IMR-90 (cell line): ENCODE results near the gene CRIM1. TPM values are rescaled to one million over a fixed set of nuclear protein-coding genes. Genes with fewer than 3 reads are reported as not detected.

Experiments used
- ATAC-seq: fragments of 200-7000 bp; cut with Tn5 transposase; 2 replicates; pipeline ENCODE4 v1.9.1; 2020; ENCODE audit warnings: low read depth, mild to moderate bottlenecking, moderate library complexity
- BruUV-seq: library from RNA; stranded (reverse); fragments of 400-500 nt; replicated peaks from 2 replicates; lab custom pipeline; 2021; lab: Mats Ljungman, UMichigan
- CTCF ChIA-PET: fragments of 300-600 bp; formaldehyde crosslinking; extraction: SDS; loops from one replicate; lab custom pipeline; 2021; ENCODE audit warnings: antibody characterized with exemption; lab: Yijun Ruan, JAX
- POLR2A ChIA-PET: fragments of 300-600 bp; sonication (Branson Sonifier 250); formaldehyde crosslinking; loops from one replicate; lab custom pipeline; 2022; ENCODE audit warnings: antibody characterized with exemption; ENCODE audit not compliant: unreplicated experiment; lab: Charles Lee
- DNase-seq: peaks from one replicate; pipeline ENCODE4 v3.0.0; 2013
- H2AFZ ChIP-seq: replicated peaks from 2 replicates; pipeline ENCODE3; 2013; ENCODE audit warnings: low read length, mild to moderate bottlenecking; ENCODE audit not compliant: poor library complexity
- H2AK5ac ChIP-seq: 2 replicates; pipeline ENCODE4 v1.6.1; 2013; ENCODE audit warnings: low read depth, low read length, inconsistent platforms
- H2AK9ac ChIP-seq: replicated peaks from 2 replicates; pipeline ENCODE3; 2013; ENCODE audit warnings: mild to moderate bottlenecking, low read depth, low read length, moderate library complexity; ENCODE audit not compliant: poor library complexity
- H2BK120ac ChIP-seq: 2 replicates; pipeline ENCODE4 v1.6.1; 2013; ENCODE audit warnings: low read depth, low read length, inconsistent platforms
- H2BK15ac ChIP-seq: 3 replicates; pipeline ENCODE4 v1.6.1; 2013; ENCODE audit warnings: low read depth, low read length, inconsistent platforms
- H2BK20ac ChIP-seq: 2 replicates; pipeline ENCODE4 v1.6.1; 2013; ENCODE audit warnings: low read depth, mild to moderate bottlenecking, inconsistent platforms, low read length, moderate library complexity
- H2BK5ac ChIP-seq: 2 replicates; pipeline ENCODE4 v1.6.1; 2013; ENCODE audit warnings: mild to moderate bottlenecking, low read depth, low read length, inconsistent platforms; ENCODE audit not compliant: poor library complexity, severe bottlenecking
- H3K14ac ChIP-seq: replicated peaks from 2 replicates; pipeline ENCODE4 v1.6.1; 2013; ENCODE audit warnings: low read depth, low read length, inconsistent platforms
- H3K18ac ChIP-seq: 2 replicates; pipeline ENCODE4 v1.6.1; 2013; ENCODE audit warnings: low read depth, low read length, control low read depth
- H3K23ac ChIP-seq: 2 replicates; pipeline ENCODE4 v1.6.1; 2013; ENCODE audit warnings: low read depth, low read length, inconsistent platforms
- H3K27ac ChIP-seq: 2 replicates; pipeline ENCODE4 v1.5.1; 2013; ENCODE audit warnings: mild to moderate bottlenecking, control low read depth, low read length; ENCODE audit not compliant: insufficient read depth
- H3K27me3 ChIP-seq: 2 replicates; pipeline ENCODE4 v1.6.1; 2013; ENCODE audit warnings: low read length; ENCODE audit not compliant: control insufficient read depth, insufficient read depth
- H3K36me3 ChIP-seq: 2 replicates; pipeline ENCODE4 v1.6.1; 2013; ENCODE audit warnings: low read length, mixed read lengths; ENCODE audit not compliant: control insufficient read depth, insufficient read depth
- H3K4ac ChIP-seq: 2 replicates; pipeline ENCODE4 v1.6.1; 2013; ENCODE audit warnings: low read depth, low read length, inconsistent platforms
- H3K4me1 ChIP-seq: 2 replicates; pipeline ENCODE4 v1.6.1; 2013; ENCODE audit warnings: low read length, mixed read lengths; ENCODE audit not compliant: control insufficient read depth, insufficient read depth
- H3K4me2 ChIP-seq: 2 replicates; pipeline ENCODE4 v1.6.1; 2013; ENCODE audit warnings: low read depth, mild to moderate bottlenecking, control low read depth, low read length, moderate library complexity
- H3K4me3 ChIP-seq: 2 replicates; pipeline ENCODE4 v1.5.1; 2013; ENCODE audit warnings: low read depth, mild to moderate bottlenecking, control low read depth, low read length, moderate library complexity; ENCODE audit not compliant: insufficient read depth
- H3K56ac ChIP-seq: 2 replicates; pipeline ENCODE4 v1.6.1; 2013; ENCODE audit warnings: low read length, inconsistent platforms; ENCODE audit not compliant: insufficient read depth; ENCODE audit errors: extremely low read depth
- H3K79me1 ChIP-seq, 2 experiments: 2 replicates each; pipeline ENCODE4 v1.6.1; 2013; ENCODE audit warnings: low read length in 2 of 2, inconsistent platforms in 1 of 2, low read depth in 1 of 2
- H3K9ac ChIP-seq: 2 replicates; pipeline ENCODE4 v1.6.1; 2013; ENCODE audit warnings: low read depth, low read length, control low read depth
- H3K9me1 ChIP-seq: 2 replicates; pipeline ENCODE4 v1.6.1; 2013; ENCODE audit warnings: low read length, inconsistent platforms; ENCODE audit not compliant: insufficient read depth
- H3K9me3 ChIP-seq: 2 replicates; pipeline ENCODE4 v1.6.1; 2013; ENCODE audit warnings: low read length; ENCODE audit not compliant: control insufficient read depth, insufficient read depth
- H4K20me1 ChIP-seq: 2 replicates; pipeline ENCODE4 v1.6.1; 2013; ENCODE audit warnings: low read length, inconsistent platforms; ENCODE audit not compliant: insufficient read depth
- H4K5ac ChIP-seq: 2 replicates; pipeline ENCODE4 v1.6.1; 2013; ENCODE audit warnings: mild to moderate bottlenecking, low read depth, low read length, control low read depth
- H4K8ac ChIP-seq, 2 experiments: 2 replicates each; pipeline ENCODE4 v1.6.1; 2013; ENCODE audit warnings: low read depth in 2 of 2, low read length in 2 of 2, control low read depth in 1 of 2, inconsistent platforms in 1 of 2
- H4K91ac ChIP-seq: 2 replicates; pipeline ENCODE4 v1.6.1; 2013; ENCODE audit warnings: low read depth, low read length, inconsistent platforms; ENCODE audit not compliant: insufficient read depth
- BHLHE40 ChIP-seq: fragments of 150-350 bp; IDR thresholded peaks from 2 replicates; pipeline ENCODE4 v1.6.1; 2016; ENCODE audit warnings: mild to moderate bottlenecking, low read depth, low read length
- CEBPB ChIP-seq: IDR thresholded peaks from 2 replicates; pipeline ENCODE4 v1.6.1; 2012; ENCODE audit warnings: low read depth, low read length, improper control_type of control experiment
- MAFK ChIP-seq: IDR thresholded peaks from 2 replicates; pipeline ENCODE4 v1.6.1; 2012; ENCODE audit warnings: low read depth, low read length, improper control_type of control experiment
- MAZ ChIP-seq: IDR thresholded peaks from 2 replicates; pipeline ENCODE4 v1.6.1; 2012; ENCODE audit warnings: low read depth, mild to moderate bottlenecking, low read length, improper control_type of control experiment, moderate library complexity, borderline replicate concordance
- NFE2L2 ChIP-seq: fragments of 150-350 bp; IDR thresholded peaks from 2 replicates; pipeline ENCODE4 v1.6.1; 2016; ENCODE audit warnings: low read depth, mild to moderate bottlenecking, low read length
- POLR2A ChIP-seq: IDR thresholded peaks from 2 replicates; pipeline ENCODE4 v1.6.1; 2012; ENCODE audit warnings: mild to moderate bottlenecking, low read depth, low read length
- WGBS, 2 experiments: methylation state at CpG; one replicate each; pipeline versions ENCODE4 v1.1.5 to v1.1.7; 2013; ENCODE audit warnings: missing lambda C conversion rate in 2 of 2; ENCODE audit not compliant: insufficient read length in 1 of 2; ENCODE audit errors: extremely low coverage in 2 of 2; 5-methylcytosine and 5-hydroxymethylcytosine counted together
- dilution Hi-C: fragments of 300-500 bp; cut with HindIII; formaldehyde crosslinking; loops from one replicate; pipeline ENCODE4 v1.14.3; 2018; ENCODE audit warnings: low sequenced_read_pairs; ENCODE audit not compliant: unreplicated experiment
- in situ Hi-C: fragments of 300-500 bp; cut with MboI; formaldehyde crosslinking; loops from 3 replicates; pipeline ENCODE4 v1.14.3; 2019; ENCODE audit warnings: low sequenced_read_pairs, inconsistent platforms, mixed read lengths
- intact Hi-C: fragments of 100-400 bp; cut with micrococcal nuclease; formaldehyde crosslinking; loops from 2 replicates; pipeline ENCODE4 v1.10.0; 2022
- polyA plus RNA-seq, 3 experiments: library from polyadenylated mRNA; depleted of rRNA; stranded (reverse); fragments of >200 nt; gene quantifications; 2 replicates each; pipeline ENCODE4 v1.2.3, GENCODE V29; 2012; ENCODE audit warnings: low replicate concordance in 1 of 3
- total RNA-seq: library from RNA; depleted of rRNA; stranded (reverse); fragments of >200 nt; gene quantifications from 2 replicates; pipeline ENCODE4 v1.2.3, GENCODE V29; 2012

The CRIM1 gene
- total and polyA plus RNA-seq, 2 of the 4 experiments (the other 2 are of a cell fraction), result 285 to 490 TPM

DNA sequence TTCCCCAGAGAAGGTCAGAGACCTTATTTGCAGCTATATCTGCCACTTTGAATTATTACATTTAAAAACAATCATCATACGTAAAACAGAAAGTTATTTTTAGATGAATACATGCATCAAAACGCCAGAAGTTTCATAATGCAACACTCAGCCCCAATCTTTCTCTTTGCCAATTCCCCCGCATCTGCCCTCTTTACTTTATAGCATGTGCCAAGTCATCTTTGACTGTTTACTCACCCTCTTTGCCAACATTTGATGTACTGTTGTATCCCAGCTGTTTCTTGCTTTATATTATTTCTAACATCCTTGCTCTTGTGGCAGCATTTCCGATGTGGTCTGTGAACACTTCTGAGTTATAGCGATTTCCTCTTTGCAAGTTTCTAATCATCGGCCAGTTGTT lies 86.2 kb downstream of the CRIM1 start:
- Histone ChIP-seq H3K27ac (no peak overlapping the region), H2BK120ac (peak overlapping the region; percentile 62; the same call in 1 of the 2 replicates), H3K4ac (peak overlapping the region; percentile 3; the same call in 1 of the 2 replicates), H3K4me1 (peaks cover 21% of the 10 kb centered on the region), H3K27me3 (no peaks in the 10 kb centered on the region), H3K56ac (no peak overlapping the region), H3K4me2 (peak overlapping the region; percentile 61; the same call in 1 of the 2 replicates), H3K14ac (0 out of 2 replicates have a peak overlapping the region, but pooled peaks have one; percentile 12), H2BK15ac (no peak overlapping the region), H3K36me3 (peaks cover 27% of the 10 kb centered on the region), H2BK5ac (peak overlapping the region; percentile 58), H3K9me3 (no peaks in the 10 kb centered on the region), H2BK20ac (peak overlapping the region; percentile 33; the same call in 1 of the 2 replicates), H4K8ac (peak overlapping the region; percentile 4 to 32; a peak in 3 of 4 replicates), H4K20me1 (peaks cover 36% of the 10 kb centered on the region; the same call in 1 of the 2 replicates), H3K4me3 (no peak overlapping the region), H4K5ac (no peak overlapping the region; the same call in 1 of the 2 replicates), H3K9me1 (peaks cover 38% of the 10 kb centered on the region), H3K79me1 (peaks cover 51 to 77% of the 10 kb centered on the region in 2 experiments), H4K91ac (no peak overlapping the region), H3K9ac (no peak overlapping the region), H3K18ac (peak overlapping the region; percentile 17; the same call in 1 of the 2 replicates), H3K23ac (peak overlapping the region; percentile 73; the same call in 1 of the 2 replicates), H2AK5ac (no peak overlapping the region), H2AFZ (no peak overlapping the region), H2AK9ac (no peak overlapping the region)
- in situ Hi-C loops, result no loop called here
- ChIA-PET CTCF (no interaction called here), POLR2A (no interaction called here)
- ATAC-seq (no peak), DNase-seq (peak; percentile 59)
- 8% methylated on average over 2 of the region's 6 CpGs; no CpG with 5 or more reads in 1 of the 2 experiments for WGBS, 2 experiments
- intact Hi-C loops, result no loop called here
- TF ChIP-seq NFE2L2 (no peak; the same call in 1 of the 2 replicates), CEBPB (peak; percentile 56; the same call in 1 of the 2 replicates), MAZ (no peak), POLR2A (no peak), BHLHE40 (peak; percentile 39; the same call in 1 of the 2 replicates), MAFK (no peak)
- BruUV-seq, result no TSS peak
- dilution Hi-C loops, result no loop called here
